HG03175 (cell line): Measurements from ENCODE around the gene SLC35E3.

Experiments used
- ATAC-seq: cut with Tn5 transposase; IDR thresholded peaks from one replicate; pipeline ENCODE4 v1.9.1; 2021; ENCODE audit warnings: mild to moderate bottlenecking, moderate library complexity; ENCODE audit not compliant: unreplicated experiment

SLC35E3 gene

GRCh38 chr12:68745904-68746571 is at the start of gene SLC35E3:
TSS of gene SLC35E3 (plus strand) at chr12:68746176. CDS start at chr12:68746378, 202 bp downstream.
- ATAC-seq, result peak; percentile 99

GRCh38 chr12:68699486-68699885 is 46.5 kb upstream of the SLC35E3 start:
- no peak for ATAC-seq

GRCh38 chr12:68727776-68728175 is 18.2 kb upstream of the SLC35E3 start:
- ATAC-seq, result no peak

- no peak for ATAC-seq
These were observed 12.3 kb upstream of the SLC35E3 start for GRCh38 chr12:68733661-68734071.

- no peak for ATAC-seq
These were observed 6.1 kb upstream of the SLC35E3 start for GRCh38 chr12:68739891-68740290.

- no peak for ATAC-seq
These were observed 2.6 kb upstream of the SLC35E3 start for GRCh38 chr12:68743356-68743755.

GRCh38 chr12:68745376-68745903 is 536 bp upstream of the SLC35E3 start:
- no peak for ATAC-seq

- ATAC-seq, result peak; percentile 27
These were observed 700 bp downstream of the SLC35E3 start for GRCh38 chr12:68746572-68747180.

GRCh38 chr12:68749443-68749842 is 3.5 kb downstream of the SLC35E3 start:
- no peak for ATAC-seq

GRCh38 chr12:68749861-68750260 is 3.9 kb downstream of the SLC35E3 start:
- ATAC-seq, result no peak

- no peak for ATAC-seq
These were observed 4.5 kb downstream of the SLC35E3 start for GRCh38 chr12:68750506-68750905.

- no peak for ATAC-seq
These were observed 9.7 kb downstream of the SLC35E3 start for GRCh38 chr12:68755536-68756243.

GRCh38 chr12:68759852-68760251 is 13.9 kb downstream of the SLC35E3 start:
- ATAC-seq, result no peak

- no peak for ATAC-seq
These were observed 14.9 kb downstream of the SLC35E3 start for GRCh38 chr12:68760806-68761441.

GRCh38 chr12:68761442-68761812 is 15.5 kb downstream of the SLC35E3 start:
- ATAC-seq, result no peak

- ATAC-seq, result no peak
These were observed 16.1 kb downstream of the SLC35E3 start for GRCh38 chr12:68761901-68762630.

GRCh38 chr12:68762691-68763090 is 16.7 kb downstream of the SLC35E3 start:
- ATAC-seq, result no peak

GRCh38 chr12:68765696-68766095 is 19.7 kb downstream of the SLC35E3 start:
- no peak for ATAC-seq

- no peak for ATAC-seq
These were observed 20.7 kb downstream of the SLC35E3 start for GRCh38 chr12:68766646-68767045.

- ATAC-seq, result no peak
These were observed 21.2 kb downstream of the SLC35E3 start for GRCh38 chr12:68767191-68767590.
